ENCODE results near the gene CHCHD6. TPM values are rescaled to one million over a fixed set of nuclear protein-coding genes. Genes with fewer than 3 reads are reported as not detected.

CHCHD6 gene
- total and polyA plus RNA-seq, 4 donors = 22.5 to 70.2 (median 49.7) TPM

GRCh38 chr3:127004641-127005397, 300.8 kb downstream of the CHCHD6 start:
- H3K27me3 ChIP-seq (ENCODE audit: control insufficient read depth, insufficient read depth, low read length) = no peaks in the 10 kb centered on the region
- no peak overlapping the region for H3K27ac ChIP-seq (ENCODE audit: low read depth, low read length)
- DNase-seq (ENCODE audit: low read depth in 4 of 6, low spot score in 6 of 6) = no peak
- no peaks in the 10 kb centered on the region for H3K9me3 ChIP-seq (ENCODE audit: control insufficient read depth, insufficient read depth, low read length)
- 90% methylated on average over 31 of the region's 32 CpGs for WGBS (ENCODE audit: insufficient coverage)
- no peak overlapping the region for H3K4me3 ChIP-seq (ENCODE audit: low read depth, low read length)
- peaks cover 25% of the 10 kb centered on the region for H3K36me3 ChIP-seq (ENCODE audit: control insufficient read depth, insufficient read depth, low read length)
- H3K4me1 ChIP-seq (ENCODE audit: control insufficient read depth, insufficient read depth, low read length) = peaks cover 61% of the 10 kb centered on the region

- Histone ChIP-seq H3K4me1 (ENCODE audit: control insufficient read depth, insufficient read depth, low read length) (peaks cover 52% of the 10 kb centered on the region), H3K4me3 (ENCODE audit: low read depth, low read length) (no peak overlapping the region), H3K27ac (ENCODE audit: low read depth, low read length) (no peak overlapping the region), H3K36me3 (ENCODE audit: control insufficient read depth, insufficient read depth, low read length) (peaks cover 27% of the 10 kb centered on the region), H3K27me3 (ENCODE audit: control insufficient read depth, insufficient read depth, low read length) (no peaks in the 10 kb centered on the region), H3K9me3 (ENCODE audit: control insufficient read depth, insufficient read depth, low read length) (no peaks in the 10 kb centered on the region)
- no peak for DNase-seq (ENCODE audit: low read depth in 4 of 6, low spot score in 6 of 6)
- 95% methylated on average over 17 of the region's 17 CpGs for WGBS (ENCODE audit: insufficient coverage)
Measured at GRCh38 chr3:127005864-127006500, 301.9 kb downstream of the CHCHD6 start.

DNA sequence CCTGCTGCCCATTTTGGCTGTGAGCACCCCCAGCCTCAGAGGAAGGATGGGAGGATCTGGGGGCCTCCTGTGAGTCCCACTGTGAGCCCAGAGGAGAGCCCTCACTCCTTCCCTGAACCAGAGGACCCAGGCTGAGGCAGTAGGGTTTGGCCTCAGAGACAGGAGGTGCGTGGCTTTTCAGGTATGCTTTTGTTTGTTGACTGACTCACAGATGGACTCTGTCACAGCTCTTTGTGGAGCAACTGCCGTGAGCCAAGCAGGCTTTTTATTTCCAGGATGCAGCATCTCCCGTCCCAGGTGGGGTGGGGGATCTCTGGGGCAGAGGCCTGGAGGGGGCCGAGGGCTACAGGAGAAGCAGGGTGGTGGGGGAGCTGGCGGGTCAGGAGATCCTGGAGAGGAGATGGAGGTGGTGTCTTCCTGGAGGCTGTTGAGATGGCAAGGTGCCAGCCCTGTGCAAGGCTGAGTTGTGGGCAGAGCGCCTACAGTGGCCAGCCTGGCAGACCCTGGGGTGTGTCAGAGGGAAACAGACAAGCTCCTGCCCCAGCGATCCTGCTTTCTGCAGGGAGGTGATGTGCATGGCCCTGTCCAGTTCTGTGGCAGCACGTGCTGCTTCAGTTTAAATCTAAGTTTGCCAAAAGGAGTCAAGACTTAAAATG, 302.9 kb downstream of the CHCHD6 start:
- no peak overlapping the region for H3K27ac ChIP-seq (ENCODE audit: low read depth, low read length)
- no peak for DNase-seq (ENCODE audit: low read depth in 4 of 6, low spot score in 6 of 6)
- peaks cover 47% of the 10 kb centered on the region for H3K4me1 ChIP-seq (ENCODE audit: control insufficient read depth, insufficient read depth, low read length)
- peaks cover 27% of the 10 kb centered on the region for H3K36me3 ChIP-seq (ENCODE audit: control insufficient read depth, insufficient read depth, low read length)
- no peak overlapping the region for H3K4me3 ChIP-seq (ENCODE audit: low read depth, low read length)
- no peaks in the 10 kb centered on the region for H3K9me3 ChIP-seq (ENCODE audit: control insufficient read depth, insufficient read depth, low read length)
- H3K27me3 ChIP-seq (ENCODE audit: control insufficient read depth, insufficient read depth, low read length) = no peaks in the 10 kb centered on the region
- WGBS (ENCODE audit: insufficient coverage) = 88% methylated on average over 8 of the region's 8 CpGs

GRCh38 chr3:127008236-127008635, 304.2 kb downstream of the CHCHD6 start:
- Histone ChIP-seq H3K36me3 (ENCODE audit: control insufficient read depth, insufficient read depth, low read length) (peaks cover 34% of the 10 kb centered on the region), H3K27me3 (ENCODE audit: control insufficient read depth, insufficient read depth, low read length) (no peaks in the 10 kb centered on the region), H3K9me3 (ENCODE audit: control insufficient read depth, insufficient read depth, low read length) (no peaks in the 10 kb centered on the region), H3K4me1 (ENCODE audit: control insufficient read depth, insufficient read depth, low read length) (peaks cover 47% of the 10 kb centered on the region), H3K27ac (ENCODE audit: low read depth, low read length) (no peak overlapping the region), H3K4me3 (ENCODE audit: low read depth, low read length) (no peak overlapping the region)
- WGBS (ENCODE audit: insufficient coverage) = 59% methylated on average over 8 of the region's 10 CpGs
- peak in 2 of 6 donors; percentile 14 to 69 for DNase-seq (ENCODE audit: low read depth in 4 of 6, low spot score in 6 of 6)

GRCh38 chr3:127009531-127009930, 305.5 kb downstream of the CHCHD6 start:
- no peak for DNase-seq (ENCODE audit: low read depth in 4 of 6, low spot score in 6 of 6)

More at GRCh38 chr3:127009531-127009930, 305.5 kb downstream of the CHCHD6 start:
- Histone ChIP-seq H3K9me3 (ENCODE audit: control insufficient read depth, insufficient read depth, low read length) (no peaks in the 10 kb centered on the region), H3K27ac (ENCODE audit: low read depth, low read length) (no peak overlapping the region), H3K36me3 (ENCODE audit: control insufficient read depth, insufficient read depth, low read length) (peaks cover 47% of the 10 kb centered on the region), H3K4me3 (ENCODE audit: low read depth, low read length) (no peak overlapping the region), H3K27me3 (ENCODE audit: control insufficient read depth, insufficient read depth, low read length) (no peaks in the 10 kb centered on the region), H3K4me1 (ENCODE audit: control insufficient read depth, insufficient read depth, low read length) (peaks cover 42% of the 10 kb centered on the region)
- 46% methylated on average over 8 of the region's 10 CpGs for WGBS (ENCODE audit: insufficient coverage)

Other genes with a start within 250 kb of the CHCHD6 start
- gene ZXDC, start 228.3 kb upstream of the CHCHD6 start, total RNA-seq = 10 to 100 TPM; 22.9 to 29.4 TPM
- 10 to 100 TPM; 25.6 to 29.0 TPM for gene ZXDC, start 228.3 kb upstream of the CHCHD6 start, polyA plus RNA-seq (ENCODE audit: insufficient read length in 2 of 2)
- under 1 TPM in 1 of 2 donors, not detected in 1; 0.06 TPM for gene UROC1, start 186.5 kb upstream of the CHCHD6 start, total RNA-seq
- under 1 TPM; 0.29 to 0.35 TPM for gene UROC1, start 186.5 kb upstream of the CHCHD6 start, polyA plus RNA-seq (ENCODE audit: insufficient read length in 2 of 2)
- gene CHST13, start 180.1 kb upstream of the CHCHD6 start, total RNA-seq = under 1 TPM in 1 of 2 donors, not detected in 1; 0.28 TPM
- gene CHST13, start 180.1 kb upstream of the CHCHD6 start, polyA plus RNA-seq (ENCODE audit: insufficient read length in 2 of 2) = under 1 TPM; 0.30 to 0.44 TPM
- not detected for gene C3orf22, start 145.3 kb upstream of the CHCHD6 start, total RNA-seq
- under 1 TPM; 0.17 to 0.27 TPM for gene C3orf22, start 145.3 kb upstream of the CHCHD6 start, polyA plus RNA-seq (ENCODE audit: insufficient read length in 2 of 2)
- 10 to 100 TPM; 18.9 to 19.0 TPM for gene TXNRD3, start 49.1 kb upstream of the CHCHD6 start, total RNA-seq
- 1 to 10 TPM; 7.4 to 7.6 TPM for gene TXNRD3, start 49.1 kb upstream of the CHCHD6 start, polyA plus RNA-seq (ENCODE audit: insufficient read length in 2 of 2)